Liver (tissue), 3 donors: Measurements from ENCODE around the gene PAOX.

Experiments used
- FOXA1 ChIP-seq: IDR thresholded peaks from 2 replicates; pipeline ENCODE4 v1.6.1; 2016; ENCODE audit warnings: antibody characterized with exemption
- GABPA ChIP-seq, 2 donors: IDR thresholded peaks in 1 of 2; conservative IDR thresholded peaks in 1 of 2; 2 replicates each; pipeline ENCODE4 v1.6.1; 2016; ENCODE audit warnings: antibody characterized with exemption in 2 of 2, mild to moderate bottlenecking in 1 of 2, moderate library complexity in 1 of 2
- JUND ChIP-seq, 2 donors: IDR thresholded peaks; 2 replicates each; pipeline ENCODE4 v1.6.1; 2016; ENCODE audit warnings: antibody characterized with exemption in 2 of 2
- YY1 ChIP-seq: IDR thresholded peaks from 2 replicates; pipeline ENCODE4 v1.6.1; 2016; ENCODE audit warnings: antibody characterized with exemption, mild to moderate bottlenecking
- TF ChIP-seq, protein P1 (sequence below): IDR thresholded peaks from 2 replicates; pipeline ENCODE4 v1.6.1; 2016; ENCODE audit warnings: antibody characterized with exemption
- TF ChIP-seq, protein P2 (sequence below): IDR thresholded peaks from 2 replicates; pipeline ENCODE4 v1.6.1; 2016; ENCODE audit warnings: antibody characterized with exemption
- TF ChIP-seq, protein P3 (sequence below): fragments of 150-350 bp; IDR thresholded peaks from 2 replicates; pipeline ENCODE4 v1.5.1; 2017; ENCODE audit warnings: improper control_type of control experiment, low read depth, low read length; ENCODE audit not compliant: missing input control
- TF ChIP-seq, protein P4 (sequence below): IDR thresholded peaks from 2 replicates; pipeline ENCODE4 v1.6.1; 2016; ENCODE audit warnings: antibody characterized with exemption, mild to moderate bottlenecking
- TF ChIP-seq, protein P5 (sequence below): IDR thresholded peaks from 2 replicates; pipeline ENCODE4 v1.6.1; 2016; ENCODE audit warnings: antibody characterized with exemption
- donor health status: healthy.
- donor health status: healthy.

DNA sequence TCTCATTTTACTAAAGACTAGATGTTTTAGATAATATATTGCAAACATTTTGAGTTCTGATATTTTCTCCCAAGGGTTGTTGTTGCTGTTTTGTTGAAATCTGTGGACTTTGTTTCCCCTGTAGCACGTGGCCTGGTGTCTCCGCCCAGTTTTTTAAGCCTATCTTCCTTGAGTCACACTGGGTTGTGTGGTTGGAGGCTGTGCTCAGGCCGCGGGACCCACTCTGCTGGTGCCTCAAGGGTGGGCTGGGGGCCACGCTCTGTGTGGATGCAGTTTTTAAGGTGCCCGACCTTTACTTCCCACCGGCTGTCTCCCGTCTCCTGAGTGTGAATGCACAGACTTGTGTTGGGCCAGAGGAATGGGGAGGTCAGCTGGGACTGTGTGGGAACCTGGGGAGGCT, 36.1 kb upstream of the PAOX start:
- TF ChIP-seq, protein P1, sequence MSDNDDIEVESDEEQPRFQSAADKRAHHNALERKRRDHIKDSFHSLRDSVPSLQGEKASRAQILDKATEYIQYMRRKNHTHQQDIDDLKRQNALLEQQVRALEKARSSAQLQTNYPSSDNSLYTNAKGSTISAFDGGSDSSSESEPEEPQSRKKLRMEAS = no peak
- TF ChIP-seq, protein P2, sequence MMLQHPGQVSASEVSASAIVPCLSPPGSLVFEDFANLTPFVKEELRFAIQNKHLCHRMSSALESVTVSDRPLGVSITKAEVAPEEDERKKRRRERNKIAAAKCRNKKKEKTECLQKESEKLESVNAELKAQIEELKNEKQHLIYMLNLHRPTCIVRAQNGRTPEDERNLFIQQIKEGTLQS = no peak
- TF ChIP-seq, protein P3, sequence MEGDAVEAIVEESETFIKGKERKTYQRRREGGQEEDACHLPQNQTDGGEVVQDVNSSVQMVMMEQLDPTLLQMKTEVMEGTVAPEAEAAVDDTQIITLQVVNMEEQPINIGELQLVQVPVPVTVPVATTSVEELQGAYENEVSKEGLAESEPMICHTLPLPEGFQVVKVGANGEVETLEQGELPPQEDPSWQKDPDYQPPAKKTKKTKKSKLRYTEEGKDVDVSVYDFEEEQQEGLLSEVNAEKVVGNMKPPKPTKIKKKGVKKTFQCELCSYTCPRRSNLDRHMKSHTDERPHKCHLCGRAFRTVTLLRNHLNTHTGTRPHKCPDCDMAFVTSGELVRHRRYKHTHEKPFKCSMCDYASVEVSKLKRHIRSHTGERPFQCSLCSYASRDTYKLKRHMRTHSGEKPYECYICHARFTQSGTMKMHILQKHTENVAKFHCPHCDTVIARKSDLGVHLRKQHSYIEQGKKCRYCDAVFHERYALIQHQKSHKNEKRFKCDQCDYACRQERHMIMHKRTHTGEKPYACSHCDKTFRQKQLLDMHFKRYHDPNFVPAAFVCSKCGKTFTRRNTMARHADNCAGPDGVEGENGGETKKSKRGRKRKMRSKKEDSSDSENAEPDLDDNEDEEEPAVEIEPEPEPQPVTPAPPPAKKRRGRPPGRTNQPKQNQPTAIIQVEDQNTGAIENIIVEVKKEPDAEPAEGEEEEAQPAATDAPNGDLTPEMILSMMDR = no peak
- no peak for TF ChIP-seq YY1
- TF ChIP-seq, protein P4, sequence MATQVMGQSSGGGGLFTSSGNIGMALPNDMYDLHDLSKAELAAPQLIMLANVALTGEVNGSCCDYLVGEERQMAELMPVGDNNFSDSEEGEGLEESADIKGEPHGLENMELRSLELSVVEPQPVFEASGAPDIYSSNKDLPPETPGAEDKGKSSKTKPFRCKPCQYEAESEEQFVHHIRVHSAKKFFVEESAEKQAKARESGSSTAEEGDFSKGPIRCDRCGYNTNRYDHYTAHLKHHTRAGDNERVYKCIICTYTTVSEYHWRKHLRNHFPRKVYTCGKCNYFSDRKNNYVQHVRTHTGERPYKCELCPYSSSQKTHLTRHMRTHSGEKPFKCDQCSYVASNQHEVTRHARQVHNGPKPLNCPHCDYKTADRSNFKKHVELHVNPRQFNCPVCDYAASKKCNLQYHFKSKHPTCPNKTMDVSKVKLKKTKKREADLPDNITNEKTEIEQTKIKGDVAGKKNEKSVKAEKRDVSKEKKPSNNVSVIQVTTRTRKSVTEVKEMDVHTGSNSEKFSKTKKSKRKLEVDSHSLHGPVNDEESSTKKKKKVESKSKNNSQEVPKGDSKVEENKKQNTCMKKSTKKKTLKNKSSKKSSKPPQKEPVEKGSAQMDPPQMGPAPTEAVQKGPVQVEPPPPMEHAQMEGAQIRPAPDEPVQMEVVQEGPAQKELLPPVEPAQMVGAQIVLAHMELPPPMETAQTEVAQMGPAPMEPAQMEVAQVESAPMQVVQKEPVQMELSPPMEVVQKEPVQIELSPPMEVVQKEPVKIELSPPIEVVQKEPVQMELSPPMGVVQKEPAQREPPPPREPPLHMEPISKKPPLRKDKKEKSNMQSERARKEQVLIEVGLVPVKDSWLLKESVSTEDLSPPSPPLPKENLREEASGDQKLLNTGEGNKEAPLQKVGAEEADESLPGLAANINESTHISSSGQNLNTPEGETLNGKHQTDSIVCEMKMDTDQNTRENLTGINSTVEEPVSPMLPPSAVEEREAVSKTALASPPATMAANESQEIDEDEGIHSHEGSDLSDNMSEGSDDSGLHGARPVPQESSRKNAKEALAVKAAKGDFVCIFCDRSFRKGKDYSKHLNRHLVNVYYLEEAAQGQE = no peak
- TF ChIP-seq, protein P5, sequence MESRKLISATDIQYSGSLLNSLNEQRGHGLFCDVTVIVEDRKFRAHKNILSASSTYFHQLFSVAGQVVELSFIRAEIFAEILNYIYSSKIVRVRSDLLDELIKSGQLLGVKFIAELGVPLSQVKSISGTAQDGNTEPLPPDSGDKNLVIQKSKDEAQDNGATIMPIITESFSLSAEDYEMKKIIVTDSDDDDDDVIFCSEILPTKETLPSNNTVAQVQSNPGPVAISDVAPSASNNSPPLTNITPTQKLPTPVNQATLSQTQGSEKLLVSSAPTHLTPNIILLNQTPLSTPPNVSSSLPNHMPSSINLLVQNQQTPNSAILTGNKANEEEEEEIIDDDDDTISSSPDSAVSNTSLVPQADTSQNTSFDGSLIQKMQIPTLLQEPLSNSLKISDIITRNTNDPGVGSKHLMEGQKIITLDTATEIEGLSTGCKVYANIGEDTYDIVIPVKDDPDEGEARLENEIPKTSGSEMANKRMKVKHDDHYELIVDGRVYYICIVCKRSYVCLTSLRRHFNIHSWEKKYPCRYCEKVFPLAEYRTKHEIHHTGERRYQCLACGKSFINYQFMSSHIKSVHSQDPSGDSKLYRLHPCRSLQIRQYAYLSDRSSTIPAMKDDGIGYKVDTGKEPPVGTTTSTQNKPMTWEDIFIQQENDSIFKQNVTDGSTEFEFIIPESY = no peak
- TF ChIP-seq GABPA (IDR thresholded peaks at IDR 0.05 in 1 of 2, conservative IDR thresholded peaks at IDR 0.05 in 1 of 2) = no peak
- TF ChIP-seq FOXA1 = no peak
- TF ChIP-seq JUND (IDR thresholded peaks at IDR 0.05) = no peak
